ENCODE measurements around the gene DNAJB14.

Gene DNAJB14

DNA sequence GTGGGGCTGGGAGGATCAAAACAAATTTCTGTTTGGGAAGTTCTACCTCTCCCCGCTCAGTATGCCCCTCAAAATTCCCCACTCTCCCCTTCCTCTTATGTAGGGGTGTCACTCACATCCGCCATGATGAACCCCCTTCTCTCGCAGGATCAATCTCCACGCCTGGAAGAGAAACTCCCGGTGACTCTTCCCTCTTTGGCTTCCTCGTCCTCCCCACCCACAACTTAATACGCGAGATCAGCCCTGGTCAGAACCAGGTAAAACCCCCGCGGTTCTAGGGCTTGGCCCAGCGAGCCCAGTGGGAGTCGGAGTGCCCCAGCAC lies 52.6 kb downstream of the DNAJB14 start:
- DNase-seq (ENCODE audit: low spot score) = no peak
- in situ Hi-C loops (cut with MboI; ENCODE audit: low pct_unique_long_range_greater_than_20kb, low sequenced_read_pairs, unreplicated experiment) = no loop called here
- TF ChIP-seq, protein P1, sequence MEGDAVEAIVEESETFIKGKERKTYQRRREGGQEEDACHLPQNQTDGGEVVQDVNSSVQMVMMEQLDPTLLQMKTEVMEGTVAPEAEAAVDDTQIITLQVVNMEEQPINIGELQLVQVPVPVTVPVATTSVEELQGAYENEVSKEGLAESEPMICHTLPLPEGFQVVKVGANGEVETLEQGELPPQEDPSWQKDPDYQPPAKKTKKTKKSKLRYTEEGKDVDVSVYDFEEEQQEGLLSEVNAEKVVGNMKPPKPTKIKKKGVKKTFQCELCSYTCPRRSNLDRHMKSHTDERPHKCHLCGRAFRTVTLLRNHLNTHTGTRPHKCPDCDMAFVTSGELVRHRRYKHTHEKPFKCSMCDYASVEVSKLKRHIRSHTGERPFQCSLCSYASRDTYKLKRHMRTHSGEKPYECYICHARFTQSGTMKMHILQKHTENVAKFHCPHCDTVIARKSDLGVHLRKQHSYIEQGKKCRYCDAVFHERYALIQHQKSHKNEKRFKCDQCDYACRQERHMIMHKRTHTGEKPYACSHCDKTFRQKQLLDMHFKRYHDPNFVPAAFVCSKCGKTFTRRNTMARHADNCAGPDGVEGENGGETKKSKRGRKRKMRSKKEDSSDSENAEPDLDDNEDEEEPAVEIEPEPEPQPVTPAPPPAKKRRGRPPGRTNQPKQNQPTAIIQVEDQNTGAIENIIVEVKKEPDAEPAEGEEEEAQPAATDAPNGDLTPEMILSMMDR (IDR thresholded peaks at IDR 0.05; ENCODE audit: extremely low read depth, insufficient read depth, missing control alignments) = no peak

DNA sequence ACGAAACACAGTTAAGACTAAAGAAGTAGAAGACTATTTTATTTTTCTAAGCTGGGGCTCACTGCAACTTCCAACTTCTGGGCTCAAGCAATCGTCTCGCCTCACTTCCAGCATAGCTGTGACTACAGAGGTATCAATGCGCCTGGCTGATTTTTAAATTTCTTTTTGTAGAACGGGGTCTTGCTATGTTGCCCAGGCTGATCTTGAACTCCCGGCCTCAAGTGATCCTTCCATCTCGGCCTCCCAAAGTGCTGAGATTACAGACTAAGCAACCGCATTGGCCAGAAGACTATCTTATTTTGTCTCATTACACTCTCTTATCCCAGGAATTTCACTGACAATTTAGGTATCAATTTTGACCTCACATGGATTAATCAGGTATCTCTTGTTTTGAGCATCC lies 53.4 kb downstream of the DNAJB14 start:
- DNase-seq (ENCODE audit: low spot score) = no peak
- TF ChIP-seq, protein P1 (IDR thresholded peaks at IDR 0.05; ENCODE audit: extremely low read depth, insufficient read depth, missing control alignments) = no peak
- in situ Hi-C loops (cut with MboI; ENCODE audit: low pct_unique_long_range_greater_than_20kb, low sequenced_read_pairs, unreplicated experiment) = no loop called here

DNA sequence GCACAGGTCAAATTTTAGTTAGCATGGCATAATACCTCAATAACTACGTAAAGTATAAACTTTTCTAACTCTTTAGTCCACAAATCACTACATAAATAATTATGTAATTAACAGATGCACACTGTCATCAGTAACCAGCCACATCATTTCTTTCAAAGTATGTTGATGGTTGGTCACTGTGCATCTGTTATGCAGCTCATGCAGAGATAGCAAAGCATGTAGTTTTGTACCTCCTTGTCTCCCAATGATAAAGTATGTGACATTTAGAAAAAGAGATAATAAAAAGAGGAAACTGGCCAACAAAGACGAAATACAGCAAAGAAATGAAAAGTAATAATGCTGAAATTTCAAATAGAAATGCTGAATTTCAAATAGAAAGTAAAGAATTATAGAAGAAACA lies 55.1 kb downstream of the DNAJB14 start:
- DNase-seq (ENCODE audit: low spot score) = no peak
- TF ChIP-seq, protein P1 (IDR thresholded peaks at IDR 0.05; ENCODE audit: extremely low read depth, insufficient read depth, missing control alignments) = no peak
- in situ Hi-C loops (cut with MboI; ENCODE audit: low pct_unique_long_range_greater_than_20kb, low sequenced_read_pairs, unreplicated experiment) = no loop called here

DNA sequence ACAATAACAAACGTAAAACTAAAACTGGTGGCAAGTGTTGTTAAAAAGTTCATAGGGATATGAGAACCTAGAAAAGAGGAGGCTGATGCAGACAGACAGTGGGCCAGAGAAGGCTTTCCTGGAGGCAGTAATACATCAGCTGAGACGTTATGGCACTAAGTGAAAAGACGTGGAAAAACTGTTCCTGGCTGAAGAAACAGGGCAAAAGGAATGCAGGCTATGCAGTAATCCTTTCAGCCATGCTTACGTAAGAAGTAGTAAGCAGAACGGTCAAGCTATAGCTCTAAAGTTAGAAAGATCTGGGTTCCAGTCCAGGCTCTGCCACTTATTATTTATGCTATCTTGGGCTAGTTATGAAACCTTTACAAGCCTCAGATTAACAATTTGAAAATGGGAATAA lies 58.6 kb downstream of the DNAJB14 start:
- DNase-seq (ENCODE audit: low spot score) = no peak
- TF ChIP-seq, protein P1 (IDR thresholded peaks at IDR 0.05; ENCODE audit: extremely low read depth, insufficient read depth, missing control alignments) = no peak
- in situ Hi-C loops (cut with MboI; ENCODE audit: low pct_unique_long_range_greater_than_20kb, low sequenced_read_pairs, unreplicated experiment) = loop anchor here (10.0 kb wide), 1 partner anchor 73 kb away; the partner anchor contains the start of gene DAPP1

GRCh38 chr4:99886146-99886545 lies 60.3 kb downstream of the DNAJB14 start:
- TF ChIP-seq, protein P1 (IDR thresholded peaks at IDR 0.05; ENCODE audit: extremely low read depth, insufficient read depth, missing control alignments) = no peak
- DNase-seq (ENCODE audit: low spot score) = no peak
- in situ Hi-C loops (cut with MboI; ENCODE audit: low pct_unique_long_range_greater_than_20kb, low sequenced_read_pairs, unreplicated experiment) = loop anchor here (10.0 kb wide), 1 partner anchor 71 kb away; the partner anchor contains the start of gene DAPP1

DNA sequence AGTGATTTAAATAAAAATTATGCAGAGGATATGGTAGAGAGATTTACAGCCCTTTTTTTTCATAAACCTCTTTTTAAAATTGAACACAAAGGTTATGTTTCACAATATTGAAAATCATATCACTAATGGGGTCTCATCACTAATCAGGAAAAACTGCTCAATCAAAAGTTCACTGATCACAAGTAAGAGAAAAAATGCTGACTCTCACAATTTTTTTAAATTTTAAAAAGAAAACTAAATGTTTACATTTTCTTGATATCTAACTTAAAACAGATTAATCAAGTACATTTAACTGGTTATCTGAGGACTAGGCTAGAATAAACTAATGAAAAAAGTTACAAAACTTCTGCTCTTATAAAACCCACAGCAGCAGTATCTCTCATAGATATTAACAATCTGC lies 60.7 kb downstream of the DNAJB14 start:
- no peak for DNase-seq (ENCODE audit: low spot score)
- TF ChIP-seq, protein P1 (IDR thresholded peaks at IDR 0.05; ENCODE audit: extremely low read depth, insufficient read depth, missing control alignments) = no peak
- in situ Hi-C loops (cut with MboI; ENCODE audit: low pct_unique_long_range_greater_than_20kb, low sequenced_read_pairs, unreplicated experiment) = loop anchor here (10.0 kb wide), 1 partner anchor 71 kb away; the partner anchor contains the start of gene DAPP1
